D721Med (cell line): ENCODE data around the gene FOXK1.

Experiments
- DNase-seq: peaks from one replicate; pipeline ENCODE4 v3.0.0; 2011; ENCODE audit warnings: low spot score; ENCODE audit not compliant: insufficient read length
- FAIRE-seq: peaks from 2 replicates; lab custom pipeline; 2011; peaks lifted over from hg19 to GRCh38; lab: Jason Lieb, UNC
- TF ChIP-seq, protein P1 (sequence below): IDR thresholded peaks from 2 replicates; pipeline ENCODE4 v1.5.1; 2012; ENCODE audit warnings: mild to moderate bottlenecking, control low read depth; ENCODE audit not compliant: insufficient read depth; ENCODE audit errors: missing control alignments

The FOXK1 gene

GRCh38 chr7:4709187-4709586, 27.1 kb downstream of the FOXK1 start:
- FAIRE-seq (no peak), DNase-seq (no peak)
- TF ChIP-seq, protein P1, sequence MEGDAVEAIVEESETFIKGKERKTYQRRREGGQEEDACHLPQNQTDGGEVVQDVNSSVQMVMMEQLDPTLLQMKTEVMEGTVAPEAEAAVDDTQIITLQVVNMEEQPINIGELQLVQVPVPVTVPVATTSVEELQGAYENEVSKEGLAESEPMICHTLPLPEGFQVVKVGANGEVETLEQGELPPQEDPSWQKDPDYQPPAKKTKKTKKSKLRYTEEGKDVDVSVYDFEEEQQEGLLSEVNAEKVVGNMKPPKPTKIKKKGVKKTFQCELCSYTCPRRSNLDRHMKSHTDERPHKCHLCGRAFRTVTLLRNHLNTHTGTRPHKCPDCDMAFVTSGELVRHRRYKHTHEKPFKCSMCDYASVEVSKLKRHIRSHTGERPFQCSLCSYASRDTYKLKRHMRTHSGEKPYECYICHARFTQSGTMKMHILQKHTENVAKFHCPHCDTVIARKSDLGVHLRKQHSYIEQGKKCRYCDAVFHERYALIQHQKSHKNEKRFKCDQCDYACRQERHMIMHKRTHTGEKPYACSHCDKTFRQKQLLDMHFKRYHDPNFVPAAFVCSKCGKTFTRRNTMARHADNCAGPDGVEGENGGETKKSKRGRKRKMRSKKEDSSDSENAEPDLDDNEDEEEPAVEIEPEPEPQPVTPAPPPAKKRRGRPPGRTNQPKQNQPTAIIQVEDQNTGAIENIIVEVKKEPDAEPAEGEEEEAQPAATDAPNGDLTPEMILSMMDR = no peak

DNA sequence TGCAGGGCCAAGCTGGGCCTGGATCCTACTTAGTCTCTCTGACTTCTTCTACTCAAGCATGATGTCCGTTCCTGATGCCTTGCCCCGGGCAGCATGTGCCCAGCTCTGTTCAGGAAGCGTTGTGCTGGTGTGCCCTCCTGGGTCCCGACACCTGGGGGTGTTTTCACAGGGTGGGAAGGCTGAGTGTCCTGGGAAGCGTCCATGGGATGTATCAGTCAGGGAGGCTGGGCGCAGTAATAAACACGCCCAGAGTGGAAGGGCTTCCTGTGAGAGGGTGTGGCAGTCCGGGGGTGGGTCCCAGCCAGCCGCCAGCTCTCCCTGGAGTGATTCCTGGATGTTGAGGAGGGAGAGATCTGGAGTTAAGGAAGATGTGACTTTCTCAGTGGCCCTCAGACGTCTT, 29.0 kb downstream of the FOXK1 start:
- TF ChIP-seq, protein P1 = no peak
- FAIRE-seq (no peak), DNase-seq (no peak)

GRCh38 chr7:4711634-4712033, 29.5 kb downstream of the FOXK1 start:
- DNase-seq (no peak), FAIRE-seq (no peak)

GRCh38 chr7:4712281-4713182, 30.4 kb downstream of the FOXK1 start:
- peak; percentile 25 for FAIRE-seq
- TF ChIP-seq, protein P1 = no peak

More at GRCh38 chr7:4711634-4712033, 29.5 kb downstream of the FOXK1 start:
- TF ChIP-seq, protein P1 = no peak

GRCh38 chr7:4713183-4713784, 31.2 kb downstream of the FOXK1 start:
- TF ChIP-seq, protein P1 = no peak
- DNase-seq = no peak
- FAIRE-seq = no peak

More at GRCh38 chr7:4712281-4713182, 30.4 kb downstream of the FOXK1 start:
- DNase-seq = peak; percentile 93

DNA sequence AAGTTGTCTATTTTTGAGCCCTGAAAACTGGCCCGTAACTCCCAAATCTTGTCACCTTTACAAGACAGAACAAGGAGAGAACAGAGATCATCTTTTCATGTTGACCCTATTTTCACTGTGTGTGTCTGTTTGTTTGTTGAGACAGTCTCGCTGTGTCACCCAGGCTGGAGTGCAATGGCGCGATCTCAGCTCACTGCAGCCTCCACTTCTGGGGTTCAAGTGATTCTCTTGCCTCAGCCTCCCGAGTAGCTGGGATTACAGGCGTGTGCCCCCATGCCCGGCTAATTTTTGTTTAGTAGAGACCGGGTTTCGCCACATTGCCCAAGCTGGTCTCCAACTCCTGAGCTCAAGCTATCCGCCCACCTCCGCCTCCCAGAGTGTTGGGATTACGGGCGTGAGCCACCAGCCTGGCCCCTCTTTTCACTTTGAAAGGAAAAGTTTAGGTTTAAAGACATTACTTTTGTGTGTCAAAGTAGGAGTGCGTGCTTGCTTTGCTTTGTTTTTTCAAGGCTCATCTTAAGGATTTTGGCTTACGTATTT, 32.1 kb downstream of the FOXK1 start:
- TF ChIP-seq, protein P1 = no peak
- DNase-seq (no peak), FAIRE-seq (no peak)
